Stimulated activated CD8-positive, alpha-beta memory T cell treated with anti-CD3 and anti-CD28 coated beads, Interleukin-4, amount 100 ng/mL, for 1 hour (primary cell): ENCODE data around the gene WAC.

Experiments used
- DNase-seq, 2 donors: peaks; one replicate each; pipeline ENCODE4 v3.0.0-alpha.2; 2020; ENCODE audit warnings: low read depth in 2 of 2, low spot score in 1 of 2

Gene WAC

GRCh38 chr10:28663576-28664368 is 130.9 kb downstream of the WAC start:
- DNase-seq, result peak in 1 of 2 donors; percentile 40

- no peak for DNase-seq
Measured at GRCh38 chr10:28664369-28664740, 131.4 kb downstream of the WAC start.

- DNase-seq, result no peak
Measured at GRCh38 chr10:28666751-28667467, 134.0 kb downstream of the WAC start.

GRCh38 chr10:28668363-28669226 is 135.7 kb downstream of the WAC start:
- no peak for DNase-seq

GRCh38 chr10:28669227-28670173 is 136.6 kb downstream of the WAC start:
- DNase-seq, result no peak
